A673 (cell line): Measurements from ENCODE around the gene SPAG16.

Experiments
- CTCF ChIP-seq: fragments of 300-800, 200-600 bp; sonication (generic); conservative IDR thresholded peaks from 2 replicates; pipeline ENCODE4 v1.5.1; 2017; ENCODE audit warnings: low read depth, mild to moderate bottlenecking, antibody characterized with exemption, low read length, moderate library complexity, mixed read lengths
- EZH2 ChIP-seq: fragments of 200-600 bp; sonication (generic); IDR thresholded peaks from 2 replicates; pipeline ENCODE4 v1.6.1; 2017; ENCODE audit warnings: borderline replicate concordance, low read depth, mild to moderate bottlenecking, mixed read lengths, antibody characterized with exemption, low read length; ENCODE audit not compliant: poor library complexity, severe bottlenecking

DNA sequence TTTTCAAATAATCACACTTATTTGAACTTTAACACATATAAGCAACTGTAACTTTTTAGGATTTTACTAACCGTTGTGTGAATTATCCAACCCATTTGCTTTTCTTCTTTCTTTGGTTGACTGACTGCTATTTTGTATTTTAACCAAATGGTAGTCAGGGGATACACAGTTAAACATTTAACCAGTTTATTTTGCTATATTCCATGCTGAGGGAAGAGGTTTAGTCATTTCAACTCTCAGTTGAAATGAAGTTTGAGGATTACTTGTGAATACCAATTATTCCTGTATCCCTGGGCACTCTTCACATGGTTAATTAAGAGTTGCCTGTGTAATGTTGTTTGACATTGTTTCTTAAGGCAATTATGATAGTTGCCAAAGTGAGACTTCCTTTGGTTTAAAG lies 1.9 kb downstream of the SPAG16 start:
- no peak for TF ChIP-seq CTCF
- TF ChIP-seq EZH2, result no peak
